MCF 10A (cell line): ENCODE results near the gene FAM13A. TPM values are rescaled to one million over a fixed set of nuclear protein-coding genes. Genes with fewer than 3 reads are reported as not detected.

Source experiments
- BruUV-seq: library from RNA; stranded (reverse); fragments of 400-500 nt; replicated peaks from 2 replicates; lab custom pipeline; 2021; lab: Mats Ljungman, UMichigan
- CTCF ChIA-PET: fragments of 300-600 bp; sonication (Branson Sonifier 250); formaldehyde crosslinking; extraction: SDS; loops from one replicate; lab custom pipeline; 2021; ENCODE audit warnings: antibody characterized with exemption, inconsistent platforms; lab: Yijun Ruan, JAX
- POLR2A ChIA-PET: fragments of 300-600, 350-650 bp; sonication (Branson Sonifier 250); formaldehyde crosslinking; extraction: SDS; loops from one replicate; lab custom pipeline; 2020; ENCODE audit warnings: antibody characterized with exemption, inconsistent platforms; lab: Yijun Ruan, JAX
- DNase-seq: peaks from one replicate; pipeline ENCODE4 v3.0.0-alpha.2; 2018; ENCODE audit not compliant: unreplicated experiment
- H3K27ac Mint-ChIP-seq: one replicate; pipeline ENCODE4 v1.8.0; 2022; ENCODE audit warnings: mild to moderate bottlenecking, low read depth, mixed read lengths; ENCODE audit not compliant: unreplicated experiment
- H3K27me3 Mint-ChIP-seq: one replicate; pipeline ENCODE4 v1.8.0; 2022; ENCODE audit warnings: mixed read lengths; ENCODE audit not compliant: insufficient read depth, unreplicated experiment
- H3K36me3 Mint-ChIP-seq: one replicate; pipeline ENCODE4 v1.8.0; 2022; ENCODE audit warnings: mild to moderate bottlenecking, moderate library complexity, mixed read lengths; ENCODE audit not compliant: insufficient read depth, unreplicated experiment
- H3K4me1 Mint-ChIP-seq: one replicate; pipeline ENCODE4 v1.8.0; 2022; ENCODE audit warnings: mixed read lengths; ENCODE audit not compliant: insufficient read depth, unreplicated experiment
- H3K4me3 Mint-ChIP-seq: one replicate; pipeline ENCODE4 v1.8.0; 2022; ENCODE audit warnings: mild to moderate bottlenecking, moderate library complexity, mixed read lengths; ENCODE audit not compliant: unreplicated experiment
- H3K9me3 Mint-ChIP-seq: one replicate; pipeline ENCODE4 v1.8.0; 2022; ENCODE audit warnings: mixed read lengths; ENCODE audit not compliant: unreplicated experiment
- CTCF ChIP-seq: fragments of 200-600 bp; IDR thresholded peaks from one replicate; pipeline ENCODE4 v1.8.0; 2022; ENCODE audit warnings: antibody characterized with exemption, mild to moderate bottlenecking; ENCODE audit not compliant: unreplicated experiment
- intact Hi-C: fragments of 100-400 bp; cut with micrococcal nuclease; formaldehyde crosslinking; loops from 2 replicates; pipeline ENCODE4 v1.14.1; 2022
- total RNA-seq: library from RNA; stranded (reverse); gene quantifications from 2 replicates; pipeline ENCODE4 v1.2.3, GENCODE V29; 2022

The FAM13A gene
- total RNA-seq, 1 experiment from 2014 or later, result 11.1 TPM

DNA sequence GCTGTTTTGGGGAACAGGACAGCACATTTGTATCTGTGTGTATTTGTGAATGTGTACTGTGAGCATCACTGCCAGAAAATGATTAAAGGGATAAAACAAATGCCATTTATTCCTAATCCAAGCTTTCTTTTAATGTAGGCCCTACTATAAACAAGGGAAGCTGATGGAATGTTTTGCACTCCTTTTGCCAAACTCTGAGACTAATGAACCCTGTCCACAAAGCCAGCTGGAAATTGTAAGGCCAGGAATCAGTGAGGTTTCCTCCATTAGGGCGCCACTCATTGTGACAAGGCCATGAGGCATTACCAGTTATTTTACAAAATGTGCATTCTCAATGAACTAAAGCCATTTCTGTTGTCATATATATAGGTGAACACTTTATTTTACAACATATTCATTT, 196.4 kb downstream of the FAM13A start:
- CTCF ChIA-PET, result interaction anchor here (1.5 kb wide), 1 partner anchor 78 kb away, joined by 3 read pairs; no protein-coding TSS in a partner anchor
- no peak overlapping the region for H3K4me3 Mint-ChIP-seq
- no TSS peak for BruUV-seq
- no peaks in the 10 kb centered on the region for H3K4me1 Mint-ChIP-seq
- TF ChIP-seq CTCF, result no peak
- intact Hi-C loops, result no loop called here
- POLR2A ChIA-PET, result interaction anchor here (1.5 kb wide), 1 partner anchor 138 kb away, joined by 3 read pairs; no protein-coding TSS in a partner anchor
- H3K9me3 Mint-ChIP-seq, result no peaks in the 10 kb centered on the region
- no peaks in the 10 kb centered on the region for H3K27me3 Mint-ChIP-seq
- H3K27ac Mint-ChIP-seq, result no peak overlapping the region
- no peaks in the 10 kb centered on the region for H3K36me3 Mint-ChIP-seq
- no peak for DNase-seq

DNA sequence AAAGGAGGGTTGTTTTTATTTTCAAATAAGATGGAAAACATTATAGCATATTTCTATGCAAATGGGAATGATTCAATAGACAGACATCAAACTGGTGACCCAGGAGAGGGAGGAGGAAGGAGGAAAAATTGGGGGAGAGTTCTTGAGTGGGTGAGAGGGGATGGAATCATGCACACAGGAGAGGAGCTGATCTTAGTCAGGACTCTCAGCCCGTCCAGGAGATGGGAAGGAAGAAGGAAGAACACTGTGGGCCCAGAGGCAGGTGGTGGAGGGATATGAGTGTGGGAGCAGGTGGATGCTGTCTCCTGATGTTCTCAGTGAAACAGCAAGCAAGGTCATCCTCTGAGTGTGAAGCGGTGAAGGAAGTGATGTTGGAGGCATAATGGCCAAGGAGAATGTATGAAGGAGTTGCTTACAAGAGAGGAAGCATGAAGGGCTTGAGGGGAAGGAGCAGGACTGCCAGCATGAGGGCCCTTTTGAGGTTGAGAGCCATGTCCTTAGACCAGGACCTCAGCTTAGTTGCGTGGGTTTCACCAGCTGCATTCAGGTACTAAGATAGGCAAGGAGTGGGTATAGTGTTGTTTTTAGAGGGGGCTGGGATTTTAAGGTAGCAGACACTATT, 197.7 kb downstream of the FAM13A start:
- ChIA-PET CTCF (interaction anchor here (1.5 kb wide), 1 partner anchor 79 kb away, joined by 3 read pairs; no protein-coding TSS in a partner anchor), POLR2A (interaction anchor here (0.8 to 1.5 kb wide), 2 partner anchors 8 to 139 kb away, joined by 3 read pairs; no protein-coding TSS in a partner anchor)
- no TSS peak for BruUV-seq
- no peak for DNase-seq
- no peaks in the 10 kb centered on the region for H3K27me3 Mint-ChIP-seq
- no peaks in the 10 kb centered on the region for H3K4me1 Mint-ChIP-seq
- H3K9me3 Mint-ChIP-seq, result no peaks in the 10 kb centered on the region
- no peaks in the 10 kb centered on the region for H3K36me3 Mint-ChIP-seq
- H3K4me3 Mint-ChIP-seq, result no peak overlapping the region
- H3K27ac Mint-ChIP-seq, result no peak overlapping the region
- intact Hi-C loops, result no loop called here
- no peak for TF ChIP-seq CTCF

DNA sequence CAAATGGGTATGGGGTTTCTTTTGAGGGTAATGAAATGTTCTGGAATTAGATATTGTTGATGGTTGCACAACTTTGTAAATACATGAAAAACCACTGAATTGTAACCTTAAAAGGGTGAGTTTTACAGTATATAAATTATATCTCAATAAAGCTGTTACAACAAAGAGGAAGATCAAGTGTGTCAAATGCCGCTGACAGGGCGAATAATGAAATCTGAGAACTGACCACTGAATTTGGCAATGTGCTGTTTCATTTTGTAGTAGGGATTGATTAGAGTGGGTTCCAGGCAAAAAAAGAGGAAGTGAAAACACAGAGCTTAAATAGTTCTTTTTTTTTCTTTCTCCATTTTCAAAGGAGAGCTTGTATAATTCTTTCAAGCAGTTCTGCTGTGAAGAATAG, 198.2 kb downstream of the FAM13A start:
- intact Hi-C loops, result no loop called here
- Mint-ChIP-seq H3K4me1 (no peaks in the 10 kb centered on the region), H3K36me3 (no peaks in the 10 kb centered on the region), H3K27me3 (no peaks in the 10 kb centered on the region), H3K27ac (no peak overlapping the region), H3K9me3 (no peaks in the 10 kb centered on the region), H3K4me3 (no peak overlapping the region)
- POLR2A ChIA-PET, result no interaction called here
- CTCF ChIA-PET, result no interaction called here
- no peak for TF ChIP-seq CTCF
- no peak for DNase-seq
- BruUV-seq, result no TSS peak

GRCh38 chr4:88857588-88857987, 199.4 kb downstream of the FAM13A start:
- Mint-ChIP-seq H3K36me3 (no peaks in the 10 kb centered on the region), H3K4me1 (no peaks in the 10 kb centered on the region), H3K9me3 (no peaks in the 10 kb centered on the region), H3K4me3 (no peak overlapping the region), H3K27ac (no peak overlapping the region), H3K27me3 (no peaks in the 10 kb centered on the region)
- BruUV-seq, result no TSS peak
- ChIA-PET POLR2A (interaction anchor here (0.6 kb wide), 2 partner anchors 23 to 28 kb away, joined by 3 read pairs; no protein-coding TSS in a partner anchor), CTCF (interaction anchor here (1.0 kb wide), 1 partner anchor 13 kb away, joined by 3 read pairs; no protein-coding TSS in a partner anchor)
- DNase-seq, result no peak
- intact Hi-C loops, result no loop called here
- no peak for TF ChIP-seq CTCF
